CD4-positive, CD25-positive, alpha-beta regulatory T cell (primary cell): ENCODE measurements around the gene ACY1. TPM values are rescaled to one million over a fixed set of nuclear protein-coding genes. Genes with fewer than 3 reads are reported as not detected.

ENCODE experiments used
- ATAC-seq, 2 donors: fragments of 150-1000 bp; cut with Tn5 transposase; one replicate each; pipeline ENCODE4 v1.10.0; 2021; ENCODE audit warnings: low read depth in 2 of 2, moderate number of reproducible peaks in 2 of 2, moderate library complexity in 1 of 2
- DNase-seq, 3 donors: peaks; one replicate each; pipeline versions ENCODE4 v3.0.0 to v3.0.0-alpha.2; 2012 to 2022; ENCODE audit warnings: mixed read lengths in 1 of 3
- H3K27ac ChIP-seq: one replicate; pipeline ENCODE4 v1.7.0; 2013; ENCODE audit warnings: mild to moderate bottlenecking, low read length; ENCODE audit not compliant: insufficient read depth, poor library complexity, severe bottlenecking
- H3K27me3 ChIP-seq: one replicate; pipeline ENCODE4 v1.7.0; 2013; ENCODE audit warnings: low read length; ENCODE audit not compliant: control insufficient read depth, insufficient read depth
- H3K36me3 ChIP-seq: one replicate; pipeline ENCODE4 v1.7.0; 2013; ENCODE audit warnings: mild to moderate bottlenecking, low read length, moderate library complexity; ENCODE audit not compliant: control insufficient read depth, insufficient read depth
- H3K4me1 ChIP-seq: 2 replicates; pipeline ENCODE4 v1.7.0; 2013; ENCODE audit warnings: mild to moderate bottlenecking, low read length; ENCODE audit not compliant: insufficient read depth, control insufficient read depth, poor library complexity, severe bottlenecking
- H3K4me3 ChIP-seq: one replicate; pipeline ENCODE4 v1.7.0; 2013; ENCODE audit warnings: low read depth, mild to moderate bottlenecking, low read length, moderate library complexity
- H3K9me3 ChIP-seq, 2 experiments: 1 replicate in 1 of 2; 2 replicates in 1 of 2; pipeline ENCODE4 v1.7.0; 2013; ENCODE audit warnings: low read length in 2 of 2, mild to moderate bottlenecking in 1 of 2, moderate library complexity in 1 of 2; ENCODE audit not compliant: control insufficient read depth in 2 of 2
- H3K27ac Mint-ChIP-seq, 3 donors: one replicate each; pipeline ENCODE4 v1.8.0; 2020 to 2022; ENCODE audit warnings: mild to moderate bottlenecking in 3 of 3, mixed read lengths in 3 of 3, moderate library complexity in 2 of 3
- H3K27me3 Mint-ChIP-seq: one replicate; pipeline ENCODE4 v1.8.0; 2022; ENCODE audit warnings: mild to moderate bottlenecking, mixed read lengths
- H3K36me3 Mint-ChIP-seq: one replicate; pipeline ENCODE4 v1.8.0; 2020; ENCODE audit warnings: mixed read lengths
- H3K4me1 Mint-ChIP-seq, 4 donors: one replicate each; pipeline ENCODE4 v1.8.0; 2020 to 2022; ENCODE audit warnings: mixed read lengths in 4 of 4, mild to moderate bottlenecking in 1 of 4
- H3K4me3 Mint-ChIP-seq, 4 donors: one replicate each; pipeline ENCODE4 v1.8.0; 2020 to 2022; ENCODE audit warnings: mild to moderate bottlenecking in 4 of 4, mixed read lengths in 4 of 4, moderate library complexity in 3 of 4
- H3K9me3 Mint-ChIP-seq, 7 donors: one replicate each; pipeline ENCODE4 v1.8.0; 2020 to 2022; ENCODE audit warnings: mixed read lengths in 7 of 7, mild to moderate bottlenecking in 3 of 7, moderate library complexity in 2 of 7
- polyA plus RNA-seq, 4 donors: library from polyadenylated mRNA; unstranded; fragments of 300-500 nt; fragmentation: Illumina TruSeq; gene quantifications; one replicate each; pipeline ENCODE4 v1.2.3, GENCODE V29; 2021
- total RNA-seq: library from RNA; stranded (reverse); gene quantifications from one replicate; pipeline ENCODE4 v1.2.3, GENCODE V29; 2022

ACY1 gene
- total and polyA plus RNA-seq, 5 donors from 2014 or later, result 6.4 to 14.7 (median 10.9) TPM

GRCh38 chr3:52020796-52021195 is 37.5 kb downstream of the ACY1 start:
- no peak overlapping the region for H3K4me3 Mint-ChIP-seq
- DNase-seq (no peak), ATAC-seq (no peak)
- H3K4me1 ChIP-seq, result no peaks in the 10 kb centered on the region
- no peaks in the 10 kb centered on the region for H3K27me3 ChIP-seq
- H3K27ac Mint-ChIP-seq, result no peak overlapping the region
- peaks cover 0 to 7% (median 1%) of the 10 kb centered on the region in 4 donors for H3K4me1 Mint-ChIP-seq
- no peak overlapping the region for H3K4me3 ChIP-seq
- H3K9me3 Mint-ChIP-seq, result no peaks in the 10 kb centered on the region
- H3K9me3 ChIP-seq, result no peaks in the 10 kb centered on the region
- no peaks in the 10 kb centered on the region for H3K36me3 ChIP-seq
- H3K27me3 Mint-ChIP-seq, result peaks cover 1% of the 10 kb centered on the region
- no peak overlapping the region for H3K27ac ChIP-seq
- no peaks in the 10 kb centered on the region for H3K36me3 Mint-ChIP-seq

GRCh38 chr3:52021489-52022268 is 38.3 kb downstream of the ACY1 start:
- H3K9me3 ChIP-seq, result no peaks in the 10 kb centered on the region
- H3K4me1 ChIP-seq, result no peaks in the 10 kb centered on the region
- H3K27ac ChIP-seq, result no peak overlapping the region
- Mint-ChIP-seq H3K36me3 (no peaks in the 10 kb centered on the region), H3K4me1 (peaks cover 0 to 12% (median 4%) of the 10 kb centered on the region in 4 donors), H3K9me3 (no peaks in the 10 kb centered on the region), H3K27me3 (peaks cover 8% of the 10 kb centered on the region), H3K27ac (peak overlapping the region in 1 of 3 donors; percentile 62), H3K4me3 (no peak overlapping the region)
- ATAC-seq (no peak), DNase-seq (no peak)
- H3K4me3 ChIP-seq, result no peak overlapping the region
- H3K27me3 ChIP-seq, result no peaks in the 10 kb centered on the region
- H3K36me3 ChIP-seq, result no peaks in the 10 kb centered on the region

- H3K27ac ChIP-seq, result no peak overlapping the region
- ATAC-seq, result no peak
- Mint-ChIP-seq H3K27me3 (peaks cover 8% of the 10 kb centered on the region), H3K4me1 (peaks cover 0 to 12% (median 4%) of the 10 kb centered on the region in 4 donors), H3K4me3 (no peak overlapping the region), H3K27ac (peak overlapping the region in 1 of 3 donors; percentile 31), H3K9me3 (no peaks in the 10 kb centered on the region), H3K36me3 (no peaks in the 10 kb centered on the region)
- DNase-seq, result no peak
- no peaks in the 10 kb centered on the region for H3K27me3 ChIP-seq
- no peaks in the 10 kb centered on the region for H3K4me1 ChIP-seq
- H3K36me3 ChIP-seq, result no peaks in the 10 kb centered on the region
- H3K9me3 ChIP-seq, result no peaks in the 10 kb centered on the region
- H3K4me3 ChIP-seq, result no peak overlapping the region
Measured at GRCh38 chr3:52022323-52023100, 39.2 kb downstream of the ACY1 start.

GRCh38 chr3:52023101-52023770 is 39.9 kb downstream of the ACY1 start:
- Mint-ChIP-seq H3K9me3 (no peaks in the 10 kb centered on the region), H3K4me1 (peaks cover 0 to 12% (median 4%) of the 10 kb centered on the region in 4 donors), H3K36me3 (no peaks in the 10 kb centered on the region), H3K27ac (peak overlapping the region in 1 of 3 donors; percentile 31), H3K27me3 (peaks cover 8% of the 10 kb centered on the region), H3K4me3 (no peak overlapping the region)
- no peaks in the 10 kb centered on the region for H3K36me3 ChIP-seq
- no peaks in the 10 kb centered on the region for H3K9me3 ChIP-seq
- DNase-seq (no peak), ATAC-seq (no peak)
- no peaks in the 10 kb centered on the region for H3K4me1 ChIP-seq
- no peak overlapping the region for H3K4me3 ChIP-seq
- no peak overlapping the region for H3K27ac ChIP-seq
- no peaks in the 10 kb centered on the region for H3K27me3 ChIP-seq

GRCh38 chr3:52023860-52024764 is 40.8 kb downstream of the ACY1 start:
- peak overlapping the region in 1 of 3 donors; percentile 43 for H3K27ac Mint-ChIP-seq
- no peak overlapping the region for H3K27ac ChIP-seq
- no peaks in the 10 kb centered on the region for H3K27me3 ChIP-seq
- DNase-seq (no peak), ATAC-seq (no peak)
- H3K4me1 Mint-ChIP-seq, result peaks cover 0 to 12% (median 4%) of the 10 kb centered on the region in 4 donors
- H3K36me3 Mint-ChIP-seq, result no peaks in the 10 kb centered on the region
- no peaks in the 10 kb centered on the region for H3K9me3 ChIP-seq
- H3K9me3 Mint-ChIP-seq, result no peaks in the 10 kb centered on the region
- no peak overlapping the region for H3K4me3 ChIP-seq
- no peaks in the 10 kb centered on the region for H3K4me1 ChIP-seq
- peaks cover 8% of the 10 kb centered on the region for H3K27me3 Mint-ChIP-seq
- no peaks in the 10 kb centered on the region for H3K36me3 ChIP-seq
- H3K4me3 Mint-ChIP-seq, result peak overlapping the region in 1 of 4 donors; percentile 47

- no peaks in the 10 kb centered on the region for H3K27me3 ChIP-seq
- H3K36me3 ChIP-seq, result no peaks in the 10 kb centered on the region
- Mint-ChIP-seq H3K36me3 (no peaks in the 10 kb centered on the region), H3K4me1 (peaks cover 0 to 12% (median 4%) of the 10 kb centered on the region in 4 donors), H3K4me3 (no peak overlapping the region), H3K27me3 (peaks cover 15% of the 10 kb centered on the region), H3K9me3 (no peaks in the 10 kb centered on the region), H3K27ac (peak overlapping the region in 2 of 3 donors; percentile 15 to 69)
- no peaks in the 10 kb centered on the region for H3K4me1 ChIP-seq
- ATAC-seq (no peak), DNase-seq (peak in 1 of 3 donors; percentile 11)
- H3K27ac ChIP-seq, result no peak overlapping the region
- no peak overlapping the region for H3K4me3 ChIP-seq
- H3K9me3 ChIP-seq, result no peaks in the 10 kb centered on the region
Measured at GRCh38 chr3:52024765-52025452, 41.6 kb downstream of the ACY1 start.
